ENCODE data around the gene GATAD2A. TPM values are rescaled to one million over a fixed set of nuclear protein-coding genes. Genes with fewer than 3 reads are reported as not detected.

Gene GATAD2A
- total RNA-seq, 1 donor from 2014 or later, result 84.0 TPM

- ATAC-seq (peak in 1 of 2 donors; percentile 38), DNase-seq (peak; percentile 57)
- no peaks in the 10 kb centered on the region for H3K36me3 ChIP-seq
- intact Hi-C loops (cut with DNase I), result no loop called here
- peaks cover 79% of the 10 kb centered on the region for H3K4me1 ChIP-seq
- H3K4me3 ChIP-seq, result peak overlapping the region; percentile 88
- H3K27ac ChIP-seq, result peak overlapping the region; percentile 90
- no peaks in the 10 kb centered on the region for H3K27me3 ChIP-seq (ENCODE audit: low read depth)
- TF ChIP-seq CTCF (IDR thresholded peaks at IDR 0.05), result peak; percentile 39
- H3K9me3 ChIP-seq, result no peaks in the 10 kb centered on the region
Observed at GRCh38 chr19:19406878-19407632, 1.6 kb downstream of the GATAD2A start.

- Histone ChIP-seq H3K36me3 (no peaks in the 10 kb centered on the region), H3K27ac (peak overlapping the region; percentile 90), H3K4me1 (peaks cover 79% of the 10 kb centered on the region), H3K9me3 (no peaks in the 10 kb centered on the region), H3K4me3 (peak overlapping the region; percentile 88), H3K27me3 (ENCODE audit: low read depth) (no peaks in the 10 kb centered on the region)
- no peak for TF ChIP-seq CTCF (IDR thresholded peaks at IDR 0.05)
- DNase-seq (no peak), ATAC-seq (no peak)
- intact Hi-C loops (cut with DNase I), result no loop called here
Observed at GRCh38 chr19:19407633-19407930, 2.1 kb downstream of the GATAD2A start.

- intact Hi-C loops (cut with DNase I), result no loop called here
- no peaks in the 10 kb centered on the region for H3K27me3 ChIP-seq (ENCODE audit: low read depth)
- DNase-seq, result no peak
- no peak overlapping the region for H3K27ac ChIP-seq
- no peak for ATAC-seq
- H3K36me3 ChIP-seq, result no peaks in the 10 kb centered on the region
- no peak overlapping the region for H3K4me3 ChIP-seq
- no peak for TF ChIP-seq CTCF (IDR thresholded peaks at IDR 0.05)
- no peaks in the 10 kb centered on the region for H3K9me3 ChIP-seq
- peaks cover 69% of the 10 kb centered on the region for H3K4me1 ChIP-seq
Observed at GRCh38 chr19:19409205-19409604, 3.7 kb downstream of the GATAD2A start.

GRCh38 chr19:19409631-19410030, 4.2 kb downstream of the GATAD2A start:
- DNase-seq (no peak), ATAC-seq (no peak)
- no peaks in the 10 kb centered on the region for H3K9me3 ChIP-seq
- H3K27ac ChIP-seq, result no peak overlapping the region
- H3K36me3 ChIP-seq, result no peaks in the 10 kb centered on the region
- TF ChIP-seq CTCF (IDR thresholded peaks at IDR 0.05), result no peak
- H3K4me1 ChIP-seq, result peaks cover 66% of the 10 kb centered on the region
- no peaks in the 10 kb centered on the region for H3K27me3 ChIP-seq (ENCODE audit: low read depth)
- no peak overlapping the region for H3K4me3 ChIP-seq
- intact Hi-C loops (cut with DNase I), result no loop called here

- Histone ChIP-seq H3K9me3 (no peaks in the 10 kb centered on the region), H3K4me1 (peaks cover 60% of the 10 kb centered on the region), H3K27me3 (ENCODE audit: low read depth) (no peaks in the 10 kb centered on the region), H3K27ac (no peak overlapping the region), H3K4me3 (no peak overlapping the region), H3K36me3 (no peaks in the 10 kb centered on the region)
- ATAC-seq (no peak), DNase-seq (no peak)
- intact Hi-C loops (cut with DNase I), result no loop called here
- no peak for TF ChIP-seq CTCF (IDR thresholded peaks at IDR 0.05)
Observed at GRCh38 chr19:19410553-19411550, 5.4 kb downstream of the GATAD2A start.
